RWPE1 (cell line): ENCODE results near the gene TNPO3.
"Not testable (repeated sequence)": the region's sequence is repeated elsewhere in the genome, so short reads cannot be mapped to it uniquely, and the experiment has no call there.

ENCODE experiments used
- CTCF ChIA-PET: fragments of 350-600 bp; sonication (Branson Sonifier 250); formaldehyde crosslinking; extraction: SDS; loops from one replicate; lab custom pipeline; 2021; lab: Yijun Ruan, JAX
- POLR2A ChIA-PET: fragments of 400-600 bp; formaldehyde crosslinking; extraction: SDS; loops from one replicate; lab custom pipeline; 2020; ENCODE audit warnings: antibody characterized with exemption; ENCODE audit not compliant: low non-redundant PET; lab: Yijun Ruan, JAX
- DNase-seq: peaks from one replicate; pipeline ENCODE4 v3.0.0; 2012; ENCODE audit warnings: low spot score
- H3K27ac ChIP-seq: fragments of 450-650 bp; 2 replicates; pipeline ENCODE4 v1.5.1; 2017
- CTCF ChIP-seq: fragments of 450-650 bp; conservative IDR thresholded peaks from 2 replicates; pipeline ENCODE4 v1.5.1; 2017; ENCODE audit warnings: low read depth, mild to moderate bottlenecking

The TNPO3 gene

GRCh38 chr7:129005186-129005585 lies 49.7 kb downstream of the TNPO3 start:
- H3K27ac ChIP-seq: no peak overlapping the region
- CTCF ChIA-PET: interaction anchor here (0.7 to 1.2 kb wide), 2 partner anchors 29 to 87 kb away, joined by 5 to 7 read pairs; no protein-coding TSS in a partner anchor
- no peak for DNase-seq
- TF ChIP-seq CTCF: no peak
- POLR2A ChIA-PET: no interaction called here

- TF ChIP-seq CTCF: no peak
- POLR2A ChIA-PET: no interaction called here
- CTCF ChIA-PET: no interaction called here
- DNase-seq: no peak
- no peak overlapping the region for H3K27ac ChIP-seq
These were observed 57.7 kb downstream of the TNPO3 start for GRCh38 chr7:128997181-128997580.

GRCh38 chr7:128994560-128994959 lies 60.4 kb downstream of the TNPO3 start:
- POLR2A ChIA-PET, DNase-seq, H3K27ac ChIP-seq: not testable (repeated sequence)
- CTCF ChIA-PET: interaction anchor here (0.6 kb wide), 1 partner anchor 380 kb away, joined by 3 read pairs; no protein-coding TSS in a partner anchor

- CTCF ChIA-PET: no interaction called here
- TF ChIP-seq CTCF: no peak
- H3K27ac ChIP-seq: no peak overlapping the region
- POLR2A ChIA-PET: no interaction called here
- no peak for DNase-seq
These were observed 61.5 kb downstream of the TNPO3 start for GRCh38 chr7:128993419-128993818.

GRCh38 chr7:128989961-128990360 lies 65.0 kb downstream of the TNPO3 start:
- POLR2A ChIA-PET: no interaction called here
- no peak overlapping the region for H3K27ac ChIP-seq
- TF ChIP-seq CTCF: no peak
- DNase-seq: no peak
- CTCF ChIA-PET: no interaction called here

GRCh38 chr7:128988372-128988771 lies 66.5 kb downstream of the TNPO3 start:
- POLR2A ChIA-PET: no interaction called here
- H3K27ac ChIP-seq: no peak overlapping the region
- DNase-seq: no peak
- CTCF ChIA-PET: interaction anchor here (0.6 kb wide), 1 partner anchor 29 kb away, joined by 3 read pairs; no protein-coding TSS in a partner anchor
- TF ChIP-seq CTCF: no peak

- CTCF ChIA-PET: no interaction called here
- POLR2A ChIA-PET: no interaction called here
- TF ChIP-seq CTCF: no peak
These were observed 68.3 kb downstream of the TNPO3 start for GRCh38 chr7:128986609-128987008.

More at GRCh38 chr7:128986609-128987008, 68.3 kb downstream of the TNPO3 start:
- no peak overlapping the region for H3K27ac ChIP-seq
- DNase-seq: no peak
